Skin epidermis (tissue), 12 donors: ENCODE measurements around the gene RNF214.

ENCODE experiments used
- H3K27ac ChIP-seq, 21 experiments: fragments of 200-600 bp; sonication (generic) in 11 of 21; one replicate each; pipeline ENCODE4 v1.5.0; 2020; ENCODE audit warnings: mild to moderate bottlenecking in 3 of 21, inconsistent platforms in 2 of 21, moderate library complexity in 2 of 21
- H3K4me3 ChIP-seq, 7 experiments: fragments of 200-600 bp; sonication (generic) in 2 of 7; one replicate each; pipeline ENCODE4 v1.5.0; 2020; ENCODE audit warnings: inconsistent platforms in 2 of 7, mild to moderate bottlenecking in 2 of 7, moderate library complexity in 1 of 7

The RNF214 gene

GRCh38 chr11:117300283-117300663 is 67.8 kb downstream of the RNF214 start:
- peak overlapping the region in 1 of 21 experiments; percentile 27 for H3K27ac ChIP-seq
- no peak overlapping the region for H3K4me3 ChIP-seq

DNA sequence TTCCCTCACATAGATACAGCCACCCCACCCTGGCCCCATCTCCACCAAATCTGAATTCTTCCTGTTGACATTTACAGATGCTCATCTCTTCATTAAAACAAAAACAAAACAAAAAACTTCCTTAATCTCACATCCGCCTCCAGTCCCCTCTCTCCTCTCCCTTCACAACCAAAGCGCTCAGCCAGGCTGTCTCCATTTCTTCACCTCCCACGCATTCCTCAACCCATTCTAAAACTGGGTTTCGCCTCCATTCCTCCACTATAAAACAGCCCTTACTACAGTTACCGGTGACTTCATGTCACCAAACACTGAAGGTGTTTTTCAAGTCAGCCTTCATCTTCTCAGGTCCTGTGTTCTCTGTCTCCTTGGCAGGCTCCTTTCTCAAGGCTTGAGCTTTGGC is 68.3 kb downstream of the RNF214 start:
- H3K27ac ChIP-seq, result no peak overlapping the region

GRCh38 chr11:117302228-117302627 is 69.8 kb downstream of the RNF214 start:
- Histone ChIP-seq H3K27ac (no peak overlapping the region), H3K4me3 (no peak overlapping the region)

More for the DNA sequence above, 68.3 kb downstream of the RNF214 start:
- H3K4me3 ChIP-seq, result no peak overlapping the region

DNA sequence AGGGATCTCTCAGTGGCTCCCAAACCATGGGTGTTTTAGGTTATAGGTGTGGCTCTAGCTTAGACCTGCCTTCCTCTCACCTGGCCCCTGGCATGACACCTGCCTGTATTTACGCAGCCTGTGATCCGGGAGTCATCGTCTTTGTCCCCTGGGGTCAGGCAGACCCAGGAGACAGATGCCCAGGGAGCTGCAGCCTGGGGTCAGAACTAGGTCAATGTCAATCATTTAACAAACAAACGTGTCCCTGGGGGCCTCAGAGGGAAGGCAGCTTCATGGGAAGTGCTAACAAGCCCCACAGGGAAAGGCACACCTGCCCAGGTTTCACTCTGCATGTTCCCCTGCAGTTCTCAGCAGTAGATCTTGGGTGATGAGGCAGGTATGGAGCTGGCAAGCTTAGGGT is 70.6 kb downstream of the RNF214 start:
- H3K27ac ChIP-seq, result no peak overlapping the region
- no peak overlapping the region for H3K4me3 ChIP-seq

DNA sequence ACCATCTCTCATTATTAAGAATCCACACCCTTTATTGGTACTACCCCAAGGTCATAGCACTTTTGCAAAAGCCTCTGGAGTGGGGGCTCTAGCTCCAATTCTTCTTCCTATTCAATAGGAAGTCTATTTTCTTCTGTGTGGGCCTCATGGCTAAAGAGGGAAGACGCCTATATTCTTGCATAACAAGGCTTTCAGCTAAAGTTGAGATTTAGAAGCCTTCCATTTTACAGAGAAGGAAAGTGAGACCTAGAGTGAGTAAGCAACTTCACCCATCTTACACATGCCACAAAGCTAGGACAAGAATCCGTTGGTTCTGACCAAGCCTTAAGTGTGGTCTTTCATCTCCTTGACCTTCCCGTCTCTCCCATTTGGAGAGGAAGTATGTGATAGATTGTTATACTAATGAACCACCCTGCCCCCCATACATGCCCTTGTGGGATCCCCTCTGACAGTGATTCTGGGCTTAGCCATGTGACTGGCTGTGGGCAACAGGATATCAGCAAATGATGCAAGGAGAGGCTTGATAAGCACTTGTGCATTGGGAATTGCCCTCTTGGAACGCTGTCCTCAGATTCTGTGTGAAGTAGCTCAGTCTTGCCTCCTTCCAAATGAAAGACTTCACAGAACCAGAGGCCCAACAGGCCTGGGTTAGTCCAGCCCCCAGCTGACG is 71.3 kb downstream of the RNF214 start:
- H3K4me3 ChIP-seq, result no peak overlapping the region
- no peak overlapping the region for H3K27ac ChIP-seq

GRCh38 chr11:117305145-117305544 is 72.7 kb downstream of the RNF214 start:
- no peak overlapping the region for H3K4me3 ChIP-seq
- no peak overlapping the region for H3K27ac ChIP-seq

- H3K27ac ChIP-seq, result no peak overlapping the region
- H3K4me3 ChIP-seq, result no peak overlapping the region
Measured at GRCh38 chr11:117309310-117309709, 76.8 kb downstream of the RNF214 start.

GRCh38 chr11:117313091-117313490 is 80.6 kb downstream of the RNF214 start:
- H3K4me3 ChIP-seq, result no peak overlapping the region
- H3K27ac ChIP-seq, result no peak overlapping the region

GRCh38 chr11:117313828-117314768 is 81.6 kb downstream of the RNF214 start:
- Histone ChIP-seq H3K4me3 (peak overlapping the region in 2 of 7 experiments; percentile 62 to 66), H3K27ac (peak overlapping the region in 1 of 21 experiments; percentile 18)

DNA sequence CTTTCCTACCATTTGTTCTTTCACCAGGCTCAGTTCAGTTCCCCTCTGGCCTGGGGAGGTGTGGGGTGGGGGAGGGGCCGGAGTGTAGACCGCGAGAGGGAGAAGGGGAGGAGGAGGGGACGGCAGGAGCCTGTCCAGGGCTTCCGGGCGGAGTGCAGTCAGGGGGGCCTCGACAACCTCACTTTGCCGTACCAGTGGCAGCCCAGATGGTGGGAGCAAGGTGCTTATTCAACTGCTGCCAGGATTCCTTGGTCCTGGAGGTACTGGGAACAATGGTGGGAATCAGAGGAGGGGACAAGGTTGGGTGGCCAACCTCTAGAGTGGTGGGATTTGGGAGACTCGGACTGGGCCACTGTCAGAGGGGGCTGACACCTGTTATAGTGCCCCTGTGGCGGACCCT is 82.4 kb downstream of the RNF214 start:
- peak overlapping the region in 5 of 21 experiments; percentile 18 to 73 (median 64) for H3K27ac ChIP-seq

DNA sequence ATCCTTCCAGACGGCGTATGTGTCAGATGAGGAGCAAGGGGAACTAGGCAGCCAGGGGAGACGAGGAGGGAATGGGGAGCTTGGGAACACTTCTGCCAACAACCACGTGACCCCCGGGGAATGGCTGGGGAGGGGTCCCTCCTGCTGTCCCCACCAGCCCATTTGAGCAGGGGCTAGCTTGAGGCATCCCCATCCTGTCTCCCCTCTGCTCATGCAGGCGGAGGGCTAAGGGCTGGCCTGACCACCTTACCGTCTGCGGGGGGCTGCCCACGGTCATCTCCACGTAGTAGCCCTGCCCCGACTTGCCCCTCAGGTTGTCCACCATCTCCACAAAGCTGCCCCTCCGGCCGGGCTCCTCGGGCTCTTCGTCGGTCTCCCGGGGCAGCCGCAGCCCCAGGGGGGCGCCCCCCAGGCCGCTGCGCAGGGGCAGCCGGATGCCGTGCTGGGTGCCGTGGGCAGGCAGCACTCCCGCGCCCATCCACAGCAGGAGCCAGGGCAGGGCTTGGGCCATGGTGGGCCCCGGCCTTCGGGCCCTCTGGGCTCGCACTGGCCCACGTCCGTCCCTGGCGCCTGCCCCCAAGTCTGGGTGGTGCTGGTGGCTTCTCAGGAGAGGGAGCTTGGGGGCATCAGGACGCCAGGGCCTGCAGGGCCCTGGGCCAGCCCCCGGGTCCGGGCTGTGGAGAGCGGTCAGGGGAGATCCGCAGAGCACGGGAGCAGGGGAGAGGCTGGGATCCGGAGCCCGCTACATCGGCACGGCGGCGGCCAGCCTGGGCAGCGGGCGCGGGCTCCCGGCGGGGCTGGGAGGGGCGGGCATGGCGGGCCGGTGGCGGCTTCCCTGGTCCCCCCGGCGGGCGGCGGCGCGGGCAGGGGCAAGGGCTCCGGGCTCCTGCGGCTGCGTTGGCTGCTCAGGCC is 83.1 kb downstream of the RNF214 start:
- H3K4me3 ChIP-seq, result peak overlapping the region; percentile 59 to 89 (median 66)

More for the DNA sequence above, 82.4 kb downstream of the RNF214 start:
- H3K4me3 ChIP-seq, result peak overlapping the region; percentile 59 to 89 (median 66)

GRCh38 chr11:117316197-117316961 is 83.9 kb downstream of the RNF214 start, which contains the start of gene BACE1:
TSS of gene BACE1 (minus strand) at chr11:117316256. CDS start at chr11:117315795, 461 bp downstream.
- peak within 1 kb of the TSS; percentile 59 to 89 (median 66) for H3K4me3 ChIP-seq
- peak within 1 kb of the TSS in 17 of 21 experiments; percentile 5 to 84 (median 68) for H3K27ac ChIP-seq

More for the DNA sequence above, 83.1 kb downstream of the RNF214 start:
- H3K27ac ChIP-seq, result peak overlapping the region in 17 of 21 experiments; percentile 5 to 84 (median 68)

DNA sequence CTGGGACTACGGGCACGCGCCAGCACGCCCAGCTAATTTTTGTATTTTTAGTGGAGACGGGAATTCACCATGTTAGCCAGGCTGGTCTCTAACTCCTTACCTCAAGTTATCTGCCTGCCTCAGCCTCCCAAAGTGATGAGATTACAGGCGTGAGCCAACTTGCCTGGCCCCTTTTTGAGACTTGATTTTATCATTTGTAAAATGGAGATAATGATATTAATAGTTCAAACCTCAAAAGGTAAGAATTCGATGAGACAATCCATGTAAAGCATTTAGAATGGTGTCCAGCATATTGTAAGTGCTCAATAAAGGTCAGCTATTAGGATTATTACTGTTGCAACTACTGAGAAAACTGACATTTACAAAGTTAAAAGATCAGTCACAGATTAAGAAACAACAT is 86.3 kb downstream of the RNF214 start:
- Histone ChIP-seq H3K4me3 (no peak overlapping the region), H3K27ac (no peak overlapping the region)

GRCh38 chr11:117319214-117319840 is 86.9 kb downstream of the RNF214 start:
- no peak overlapping the region for H3K4me3 ChIP-seq
- H3K27ac ChIP-seq, result no peak overlapping the region

- Histone ChIP-seq H3K4me3 (peak overlapping the region in 5 of 7 experiments; percentile 49 to 92 (median 64)), H3K27ac (peak overlapping the region in 10 of 21 experiments; percentile 86 to 96 (median 90))
Measured at GRCh38 chr11:117327255-117327566, 94.7 kb downstream of the RNF214 start.

DNA sequence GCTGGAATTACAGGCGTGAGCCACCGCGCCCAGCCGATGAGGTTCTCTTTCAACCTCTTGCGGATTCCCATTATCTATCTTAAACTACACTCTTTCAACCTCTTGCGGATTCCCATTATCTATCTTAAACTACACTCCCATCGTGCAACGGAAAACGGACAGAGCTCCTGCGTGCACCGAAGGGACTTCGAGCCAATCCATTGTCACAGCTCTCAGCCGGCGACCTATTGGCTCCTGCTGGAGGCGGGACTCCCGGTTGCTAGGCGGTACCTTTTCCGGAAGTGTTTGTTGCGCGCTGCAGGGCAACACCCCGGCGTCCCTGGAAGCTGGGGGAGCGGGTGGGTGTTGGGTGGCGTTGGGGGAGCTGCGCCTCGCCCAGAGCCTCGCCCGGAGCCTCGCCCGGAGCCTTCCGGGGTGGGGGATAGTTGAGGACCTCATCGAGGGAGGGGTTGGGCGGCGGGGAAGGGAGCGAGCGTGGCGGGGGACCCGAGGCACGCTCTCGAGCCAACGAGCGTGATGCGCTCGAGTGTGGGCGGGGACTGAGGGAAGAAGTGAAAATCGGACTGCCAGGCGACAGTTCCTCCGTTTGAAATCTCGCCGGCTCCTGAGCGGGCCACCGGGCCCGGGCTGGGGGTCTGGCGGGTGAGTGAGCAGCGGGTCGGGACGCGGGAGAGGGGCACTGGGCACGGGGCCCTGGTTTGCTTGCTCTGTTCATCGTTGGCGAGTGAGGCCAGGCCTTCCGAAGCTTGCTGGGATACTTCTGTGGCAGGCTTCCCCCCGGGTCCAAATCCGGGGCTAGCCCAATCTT is 95.3 kb downstream of the RNF214 start, which contains the start of gene CEP164:
Gene CEP164, plus strand, starts transcription at position 288 of the 808 bp plus-strand sequence. CDS start 10,733 bp downstream, outside the sequence.
- peak within 1 kb of the TSS; percentile 49 to 92 (median 64) for H3K4me3 ChIP-seq

DNA sequence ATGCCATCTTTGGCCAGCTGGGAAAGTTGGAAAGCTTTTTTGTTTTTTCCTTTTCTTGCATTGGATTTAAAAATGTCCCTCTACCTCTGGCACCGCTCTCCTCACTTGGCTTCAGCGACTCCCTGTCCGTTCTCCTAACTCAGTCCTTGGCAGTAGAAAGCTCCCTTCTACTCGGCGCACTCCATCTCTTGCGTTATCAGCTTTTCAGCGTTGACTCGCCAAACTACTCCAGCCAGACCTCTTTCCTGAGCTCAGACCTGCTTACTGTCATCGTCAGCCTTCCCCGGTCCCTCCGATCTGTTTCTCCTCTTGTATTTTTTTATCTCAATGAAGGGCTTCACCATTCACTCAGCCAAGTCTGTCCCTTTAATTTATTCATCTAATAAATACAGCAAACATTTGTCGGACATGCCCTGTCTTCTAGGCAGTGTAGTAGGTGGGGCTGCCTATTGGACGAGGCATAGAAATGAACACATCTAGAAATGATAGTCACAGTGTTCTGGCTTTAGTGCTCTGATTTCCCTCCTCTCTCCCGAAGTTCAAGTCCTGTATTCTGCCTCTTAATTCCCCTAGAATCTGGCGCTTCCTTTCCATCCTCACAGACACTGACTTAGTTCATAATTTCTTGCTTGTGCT is 96.0 kb downstream of the RNF214 start:
- Histone ChIP-seq H3K4me3 (peak overlapping the region; percentile 49 to 92 (median 64)), H3K27ac (peak overlapping the region in 20 of 21 experiments; percentile 79 to 96 (median 90))

More for the DNA sequence above, 95.3 kb downstream of the RNF214 start, which contains the start of gene CEP164:
- peak within 1 kb of the TSS in 20 of 21 experiments; percentile 79 to 96 (median 90) for H3K27ac ChIP-seq
